Omental fat pad (tissue), 4 donors: ENCODE data around the gene ADA. TPM values are rescaled to one million over a fixed set of nuclear protein-coding genes. Genes with fewer than 3 reads are reported as not detected.

Experiments
- ATAC-seq: fragments of 150-250 bp; one replicate; pipeline ENCODE4 v1.9.1; 2016; ENCODE audit warnings: mild to moderate bottlenecking, moderate library complexity; ENCODE audit not compliant: low FRiP score
- DNase-seq: peaks from one replicate; pipeline ENCODE4 v3.0.0-alpha.2; 2019; ENCODE audit warnings: low spot score
- total RNA-seq, 4 donors: library from RNA; depleted of rRNA; stranded (reverse); fragments of >200 nt; gene quantifications; one replicate each; pipeline ENCODE4 v1.1.0, GENCODE V29; 2016
- TF ChIP-seq, protein P1 (sequence below), 3 donors: fragments of 450-650 bp; IDR thresholded peaks; one replicate each; pipeline ENCODE4 v1.5.1; 2016 to 2017; ENCODE audit warnings: antibody characterized with exemption in 3 of 3, mild to moderate bottlenecking in 3 of 3, moderate library complexity in 2 of 3

The ADA gene
- total RNA-seq, 4 donors from 2014 or later: 11.5 to 62.6 (median 15.4) TPM

DNA sequence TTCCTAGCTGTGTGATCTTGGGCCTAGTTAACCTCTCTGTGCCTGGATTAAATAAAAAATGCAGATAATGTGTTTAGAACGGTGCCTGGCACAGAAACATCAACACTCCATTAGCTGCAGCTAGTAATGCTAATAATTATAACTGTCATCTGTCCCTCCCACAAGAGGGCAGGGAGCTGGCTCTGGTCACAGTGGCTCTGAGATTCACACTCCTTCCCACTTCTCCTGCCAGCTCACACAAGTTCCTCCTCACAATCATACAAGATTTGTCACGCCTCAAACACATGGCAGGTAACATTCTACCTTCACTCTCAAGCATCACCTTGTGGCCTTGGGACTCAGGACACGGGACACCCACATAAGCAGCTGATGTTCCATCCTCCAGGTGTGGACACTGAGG, 2.4 kb downstream of the ADA start:
- TF ChIP-seq, protein P1, sequence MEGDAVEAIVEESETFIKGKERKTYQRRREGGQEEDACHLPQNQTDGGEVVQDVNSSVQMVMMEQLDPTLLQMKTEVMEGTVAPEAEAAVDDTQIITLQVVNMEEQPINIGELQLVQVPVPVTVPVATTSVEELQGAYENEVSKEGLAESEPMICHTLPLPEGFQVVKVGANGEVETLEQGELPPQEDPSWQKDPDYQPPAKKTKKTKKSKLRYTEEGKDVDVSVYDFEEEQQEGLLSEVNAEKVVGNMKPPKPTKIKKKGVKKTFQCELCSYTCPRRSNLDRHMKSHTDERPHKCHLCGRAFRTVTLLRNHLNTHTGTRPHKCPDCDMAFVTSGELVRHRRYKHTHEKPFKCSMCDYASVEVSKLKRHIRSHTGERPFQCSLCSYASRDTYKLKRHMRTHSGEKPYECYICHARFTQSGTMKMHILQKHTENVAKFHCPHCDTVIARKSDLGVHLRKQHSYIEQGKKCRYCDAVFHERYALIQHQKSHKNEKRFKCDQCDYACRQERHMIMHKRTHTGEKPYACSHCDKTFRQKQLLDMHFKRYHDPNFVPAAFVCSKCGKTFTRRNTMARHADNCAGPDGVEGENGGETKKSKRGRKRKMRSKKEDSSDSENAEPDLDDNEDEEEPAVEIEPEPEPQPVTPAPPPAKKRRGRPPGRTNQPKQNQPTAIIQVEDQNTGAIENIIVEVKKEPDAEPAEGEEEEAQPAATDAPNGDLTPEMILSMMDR (IDR thresholded peaks at IDR 0.05): no peak
- no peak for ATAC-seq
- DNase-seq: no peak

- ATAC-seq (no peak), DNase-seq (no peak)
- TF ChIP-seq, protein P1 (IDR thresholded peaks at IDR 0.05): no peak
Observed at GRCh38 chr20:44648579-44648978, 2.9 kb downstream of the ADA start.

GRCh38 chr20:44648068-44648467, 3.4 kb downstream of the ADA start:
- DNase-seq (no peak), ATAC-seq (no peak)
- TF ChIP-seq, protein P1 (IDR thresholded peaks at IDR 0.05): no peak

DNA sequence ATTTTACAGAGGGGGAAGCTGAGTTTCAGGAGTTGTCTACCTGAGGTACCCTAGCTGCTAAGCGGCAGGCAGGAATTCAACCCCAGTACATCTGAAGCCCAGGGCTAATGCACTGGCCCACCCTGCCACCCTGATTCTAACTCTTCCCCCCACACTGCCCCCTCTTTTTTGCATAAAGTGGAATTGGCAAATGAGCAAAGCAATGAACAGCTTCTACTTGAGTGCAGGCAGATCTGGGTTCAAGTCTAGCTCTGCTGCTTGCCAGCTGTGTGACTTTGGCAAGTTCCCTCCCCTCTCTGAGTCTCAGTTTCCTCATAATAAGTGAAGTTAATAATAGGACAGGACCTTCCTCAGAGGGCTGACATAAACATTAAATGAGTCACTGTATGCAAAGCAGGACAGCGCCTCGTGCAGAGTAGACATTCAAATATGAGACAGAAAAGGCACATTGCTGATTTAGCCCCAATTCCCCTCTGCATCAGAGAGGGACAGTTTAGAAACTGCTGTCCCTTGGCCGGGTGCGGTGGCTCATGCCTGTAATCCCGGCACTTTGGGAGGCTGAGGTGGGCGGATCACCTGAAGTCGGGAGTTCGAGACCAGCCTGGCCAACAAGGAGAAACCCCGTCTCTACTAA, 4.7 kb downstream of the ADA start:
- DNase-seq (no peak), ATAC-seq (no peak)
- TF ChIP-seq, protein P1 (IDR thresholded peaks at IDR 0.05): no peak

GRCh38 chr20:44646023-44646640, 5.4 kb downstream of the ADA start:
- TF ChIP-seq, protein P1 (IDR thresholded peaks at IDR 0.05): no peak
- ATAC-seq (no peak), DNase-seq (no peak)

- ATAC-seq (no peak), DNase-seq (no peak)
- TF ChIP-seq, protein P1 (IDR thresholded peaks at IDR 0.05): no peak
Observed at GRCh38 chr20:44644667-44645131, 6.8 kb downstream of the ADA start.

- ATAC-seq: no peak
- TF ChIP-seq, protein P1 (IDR thresholded peaks at IDR 0.05): no peak
- DNase-seq: no peak
Observed at GRCh38 chr20:44644230-44644617, 7.3 kb downstream of the ADA start.
